ENCODE data around the gene LRRC61.
"Not testable (repeated sequence)": the region's sequence is repeated elsewhere in the genome, so short reads cannot be mapped to it uniquely, and the experiment has no call there.

The LRRC61 gene

DNA sequence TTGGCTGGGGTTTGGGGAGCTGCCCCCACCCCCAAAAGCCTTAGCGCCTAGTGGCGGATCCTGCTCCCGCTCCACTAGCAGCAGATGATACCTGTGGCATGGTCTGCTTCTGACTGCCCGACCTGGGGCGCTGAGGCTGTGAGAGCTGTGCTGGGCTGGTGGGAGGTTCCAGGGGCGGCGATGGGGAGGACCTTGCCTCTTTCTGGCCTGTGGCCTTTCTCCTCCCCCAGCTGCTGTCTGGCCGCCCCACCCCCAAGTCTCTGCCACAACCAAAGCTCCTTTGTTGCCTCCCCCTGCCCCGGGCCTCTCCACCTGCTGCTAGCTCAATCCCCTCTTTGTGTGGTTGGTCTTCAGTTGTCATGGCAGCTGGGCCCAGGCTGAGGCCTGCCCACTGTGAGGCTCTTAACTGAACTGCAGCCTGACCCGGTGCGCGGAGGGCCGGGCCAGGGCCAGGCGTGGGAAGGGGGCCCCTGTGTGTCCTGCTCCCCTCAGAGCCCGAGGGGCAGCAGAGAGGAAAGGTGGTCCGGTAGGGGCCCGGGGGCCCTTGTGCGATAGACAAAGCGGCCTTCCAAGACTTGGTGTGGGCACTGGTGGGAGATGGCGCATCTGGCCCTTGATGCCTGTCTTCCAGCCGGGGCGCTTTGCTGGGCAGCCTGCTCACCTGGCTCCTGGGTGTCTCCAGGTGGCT is 60.7 kb downstream of the LRRC61 start:
- DNase-seq (ENCODE audit: low read depth), result no peak

DNA sequence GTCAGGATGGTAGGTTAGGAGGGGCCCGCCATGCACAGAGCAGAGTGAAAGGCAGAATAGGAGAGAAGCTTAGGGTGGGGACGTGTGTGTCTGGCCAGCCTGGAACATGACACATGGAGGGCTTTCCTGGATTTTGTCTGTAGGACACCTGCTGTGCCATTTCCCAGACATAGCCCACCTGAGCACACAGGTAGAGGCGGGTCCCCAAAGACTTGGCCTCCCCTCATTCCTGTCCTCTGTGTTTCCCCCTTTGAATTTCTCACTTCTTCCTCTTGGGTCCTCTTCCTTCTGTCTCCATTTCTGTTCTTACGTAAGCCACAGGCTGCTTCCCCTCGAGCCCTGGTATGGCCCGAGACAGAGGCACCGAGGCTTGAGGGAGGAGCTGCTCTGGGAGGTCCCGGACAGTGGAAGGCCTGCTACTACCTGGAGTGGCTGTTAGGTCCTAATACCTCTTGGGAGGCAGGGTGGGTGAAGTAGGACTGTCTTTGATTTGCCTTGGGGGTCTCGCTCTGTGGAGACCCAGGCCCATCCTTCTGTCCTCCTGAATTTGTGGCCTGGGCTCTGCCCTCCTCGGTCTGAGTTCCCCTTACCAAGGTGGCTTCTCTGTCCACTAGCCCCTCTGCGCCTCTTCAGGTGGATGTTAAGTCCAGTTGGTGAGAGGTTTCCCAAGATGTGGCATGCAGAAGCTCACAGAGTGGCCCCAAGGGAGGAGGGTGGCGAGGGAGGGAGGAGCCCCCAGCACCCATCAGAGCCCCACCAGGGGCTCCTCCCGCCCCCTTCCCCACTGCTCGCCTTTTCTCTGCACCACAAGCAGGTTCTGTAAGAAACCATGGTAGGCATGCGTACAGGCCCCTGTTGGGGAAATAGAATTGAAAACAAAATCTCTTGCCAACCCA is 61.5 kb downstream of the LRRC61 start:
- DNase-seq (ENCODE audit: low read depth), result no peak

DNA sequence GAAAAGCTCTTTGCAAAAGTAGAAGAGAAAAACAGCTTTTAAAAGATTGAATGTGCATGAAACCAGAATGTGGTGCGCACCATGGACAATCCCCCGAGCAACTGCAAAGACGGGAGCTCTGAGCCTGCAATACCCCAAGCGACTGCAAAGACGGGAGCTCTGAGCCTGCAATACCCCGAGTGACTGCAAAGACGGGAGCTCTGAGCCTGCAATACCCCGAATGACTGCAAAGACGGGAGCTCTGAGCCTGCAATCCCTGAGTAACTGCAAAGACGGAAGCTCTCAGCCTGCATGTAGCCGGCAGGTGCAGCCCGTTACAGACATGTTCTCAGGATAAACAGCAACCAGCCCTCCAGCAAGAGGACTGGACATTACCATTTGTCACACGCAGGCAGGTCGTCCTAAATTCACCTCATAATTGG is 62.2 kb downstream of the LRRC61 start:
- no peak for DNase-seq (ENCODE audit: low read depth)

DNA sequence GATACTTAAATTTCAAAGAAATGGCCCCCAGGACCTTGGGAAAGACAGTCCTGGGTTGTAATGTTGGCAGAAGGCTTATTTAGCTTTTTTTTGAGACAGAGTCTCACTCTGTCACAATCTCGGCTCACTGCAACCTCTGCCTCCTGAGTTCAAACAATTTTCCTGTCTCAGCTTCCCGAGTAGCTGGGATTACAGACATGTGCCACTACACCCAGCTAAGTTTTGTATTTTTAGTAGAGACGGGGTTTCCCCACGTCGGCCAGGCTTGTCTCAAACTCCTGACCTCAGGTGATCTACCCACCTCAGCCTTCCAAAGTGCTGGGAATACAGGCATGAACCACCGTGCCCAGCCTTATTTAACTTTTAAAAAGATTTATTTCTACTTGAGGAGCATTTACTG is 62.7 kb downstream of the LRRC61 start:
- DNase-seq (ENCODE audit: low read depth), result not testable (repeated sequence)

Data from fibroblast of gingiva (primary cell).